Choroid plexus epithelial cell (primary cell): ENCODE measurements around the gene PTGR2.

Source experiments
- DNase-seq: peaks from one replicate; pipeline ENCODE4 v3.0.0-alpha.2; 2010; ENCODE audit warnings: low read depth
- H3K4me3 ChIP-seq: 2 replicates; pipeline ENCODE4 v1.5.1; 2011; ENCODE audit warnings: low read depth, mild to moderate bottlenecking, control low read depth, low read length, moderate library complexity
- TF ChIP-seq, protein P1 (sequence below): conservative IDR thresholded peaks from 2 replicates; pipeline ENCODE4 v1.5.1; 2011; ENCODE audit warnings: low read depth, mild to moderate bottlenecking, control low read depth, inconsistent platforms, low read length, moderate library complexity

The PTGR2 gene

DNA sequence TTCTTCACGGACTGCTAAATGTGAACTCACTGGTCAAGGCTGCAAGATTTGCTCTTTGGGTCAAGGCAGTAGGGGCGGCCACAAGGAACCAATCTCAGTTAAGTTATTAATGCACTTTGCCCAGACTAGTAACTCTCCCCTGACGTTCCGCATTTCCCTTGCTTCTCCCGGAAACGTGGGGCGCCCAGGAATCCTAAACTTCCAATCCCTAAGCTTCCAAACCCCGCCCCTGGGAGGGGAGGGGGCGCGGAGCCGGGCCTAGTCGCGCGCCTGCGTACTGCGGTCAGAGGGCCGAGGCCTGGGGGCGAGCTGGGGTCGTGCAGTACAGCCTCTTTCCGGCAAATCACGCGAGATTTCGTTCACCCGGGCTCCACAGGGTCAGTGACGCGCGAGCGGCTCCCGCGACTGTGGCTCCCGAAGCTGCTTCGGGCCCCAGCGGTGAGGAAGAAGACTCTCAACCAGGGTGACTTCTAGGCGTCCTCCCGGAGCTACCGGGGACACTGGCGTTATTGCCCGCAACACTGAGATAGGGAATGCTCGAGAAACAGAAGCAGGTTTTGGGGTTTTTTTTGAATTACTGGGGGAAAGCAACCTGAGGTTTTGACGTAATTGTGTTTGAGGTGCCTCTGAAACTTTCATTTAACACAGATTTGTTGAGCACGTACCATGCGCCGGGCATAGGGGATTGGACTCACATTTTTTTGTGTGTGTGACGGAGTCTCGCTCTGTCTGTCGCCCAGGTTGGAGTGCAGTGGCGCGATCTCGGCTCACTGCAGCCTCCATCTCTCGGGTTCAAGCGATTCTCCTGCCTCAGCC is at the start of gene PTGR2:
Gene PTGR2, plus strand, starts transcription at position 265 of the 816 bp plus-strand sequence. CDS start 7,032 bp downstream, outside the sequence.
- TF ChIP-seq, protein P1, sequence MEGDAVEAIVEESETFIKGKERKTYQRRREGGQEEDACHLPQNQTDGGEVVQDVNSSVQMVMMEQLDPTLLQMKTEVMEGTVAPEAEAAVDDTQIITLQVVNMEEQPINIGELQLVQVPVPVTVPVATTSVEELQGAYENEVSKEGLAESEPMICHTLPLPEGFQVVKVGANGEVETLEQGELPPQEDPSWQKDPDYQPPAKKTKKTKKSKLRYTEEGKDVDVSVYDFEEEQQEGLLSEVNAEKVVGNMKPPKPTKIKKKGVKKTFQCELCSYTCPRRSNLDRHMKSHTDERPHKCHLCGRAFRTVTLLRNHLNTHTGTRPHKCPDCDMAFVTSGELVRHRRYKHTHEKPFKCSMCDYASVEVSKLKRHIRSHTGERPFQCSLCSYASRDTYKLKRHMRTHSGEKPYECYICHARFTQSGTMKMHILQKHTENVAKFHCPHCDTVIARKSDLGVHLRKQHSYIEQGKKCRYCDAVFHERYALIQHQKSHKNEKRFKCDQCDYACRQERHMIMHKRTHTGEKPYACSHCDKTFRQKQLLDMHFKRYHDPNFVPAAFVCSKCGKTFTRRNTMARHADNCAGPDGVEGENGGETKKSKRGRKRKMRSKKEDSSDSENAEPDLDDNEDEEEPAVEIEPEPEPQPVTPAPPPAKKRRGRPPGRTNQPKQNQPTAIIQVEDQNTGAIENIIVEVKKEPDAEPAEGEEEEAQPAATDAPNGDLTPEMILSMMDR, result peak; percentile 19
- DNase-seq, result peak; percentile 97
- peak within 1 kb of the TSS; percentile 71 for H3K4me3 ChIP-seq

DNA sequence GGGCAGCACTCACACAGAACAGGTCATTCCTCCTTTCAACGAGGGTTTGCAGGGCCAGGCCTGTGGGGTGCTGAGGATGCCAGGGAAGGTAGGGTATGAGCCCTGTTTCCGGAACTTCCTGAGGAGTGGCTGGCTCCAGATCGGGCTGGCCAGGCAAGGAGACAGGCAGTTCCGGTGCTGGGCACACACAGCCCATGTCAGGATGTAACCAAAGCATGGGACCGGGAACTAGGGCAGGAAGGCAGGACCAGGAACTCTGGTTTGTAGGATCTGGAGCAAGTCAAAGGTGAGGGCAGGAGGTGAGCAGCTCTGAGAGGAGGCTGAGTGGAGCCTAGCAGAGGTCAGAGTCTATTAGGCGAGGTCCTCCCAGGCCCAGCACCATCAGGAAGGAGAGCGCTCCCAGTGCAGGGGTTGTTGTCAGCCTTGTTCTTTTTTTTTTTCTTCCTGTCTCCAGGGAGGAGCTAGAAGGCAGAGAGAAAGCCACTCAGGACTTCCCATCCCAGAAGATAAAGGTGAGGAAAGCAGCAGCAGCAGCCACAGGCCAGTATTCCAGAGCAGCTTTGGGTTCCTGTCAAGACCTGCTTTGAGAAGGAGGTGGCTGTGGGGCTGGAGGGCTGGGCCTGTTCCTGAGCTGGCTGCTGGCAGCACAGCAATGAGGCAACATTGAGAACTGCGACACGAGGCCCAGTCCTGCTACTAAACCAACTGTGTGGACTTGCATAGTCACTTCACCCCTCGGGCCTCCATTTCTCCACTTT is 49.0 kb upstream of the PTGR2 start:
- H3K4me3 ChIP-seq, result no peak overlapping the region
- no peak for DNase-seq
- TF ChIP-seq, protein P1, result peak; percentile 7

DNA sequence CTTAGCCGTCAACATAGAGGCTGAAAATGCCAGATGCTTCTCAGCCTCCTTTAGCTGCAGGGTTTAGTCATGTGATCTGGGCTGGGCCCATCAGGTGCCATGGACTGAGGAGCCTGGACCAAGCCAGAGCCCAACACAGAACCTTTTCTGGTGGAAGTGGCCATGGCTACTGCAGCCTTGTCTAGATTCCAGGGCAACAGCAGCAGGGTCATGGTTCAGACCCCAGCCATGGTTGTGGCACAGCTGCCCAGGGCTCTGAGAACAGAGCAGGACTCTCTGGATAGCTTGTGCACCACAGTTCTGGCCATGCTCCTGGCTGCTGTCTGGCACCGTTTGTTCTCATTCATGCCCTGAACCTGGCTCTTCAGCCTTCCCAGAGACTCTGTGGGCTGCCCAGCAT is 47.0 kb upstream of the PTGR2 start:
- H3K4me3 ChIP-seq, result no peak overlapping the region
- TF ChIP-seq, protein P1, result no peak
- no peak for DNase-seq

DNA sequence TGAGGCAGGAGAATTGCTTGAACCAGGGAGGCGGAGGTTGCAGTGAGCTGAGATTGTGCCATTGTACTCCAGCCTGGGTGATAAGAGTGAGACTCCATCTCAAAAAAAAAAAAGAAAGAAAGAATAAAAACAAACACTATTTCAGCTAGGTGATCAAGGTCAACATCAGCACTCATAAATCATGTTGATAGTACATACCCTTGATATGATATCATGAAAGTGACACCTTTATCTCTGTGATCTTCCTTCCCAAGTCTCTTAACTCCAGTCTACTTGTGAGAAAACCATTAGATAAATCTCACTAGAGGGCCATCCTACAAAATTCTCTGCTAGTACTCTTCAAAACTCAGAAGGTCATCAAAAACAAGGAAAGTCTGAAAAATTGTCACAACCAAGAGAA is 44.2 kb upstream of the PTGR2 start:
- TF ChIP-seq, protein P1, result no peak
- H3K4me3 ChIP-seq, result no peak overlapping the region
- DNase-seq, result no peak

- no peak overlapping the region for H3K4me3 ChIP-seq
- TF ChIP-seq, protein P1, result no peak
- no peak for DNase-seq
Measured at GRCh38 chr14:73809391-73809790, 42.2 kb upstream of the PTGR2 start.

GRCh38 chr14:73810478-73811163 is 41.0 kb upstream of the PTGR2 start:
- TF ChIP-seq, protein P1, result no peak
- H3K4me3 ChIP-seq, result no peak overlapping the region
- DNase-seq, result no peak
